Neuron (in vitro differentiated cells): ENCODE data around the gene FREY1.

Experiments used
- H2AFZ ChIP-seq: one replicate; pipeline ENCODE4 v1.6.1; 2013; ENCODE audit warnings: low read depth, mild to moderate bottlenecking, inconsistent platforms, low read length, moderate library complexity
- H3K27me3 ChIP-seq: one replicate; pipeline ENCODE4 v1.6.1; 2013; ENCODE audit warnings: low read length; ENCODE audit not compliant: insufficient read depth
- H3K36me3 ChIP-seq: one replicate; pipeline ENCODE4 v1.6.1; 2013; ENCODE audit warnings: low read length; ENCODE audit not compliant: insufficient read depth
- H3K4me1 ChIP-seq: one replicate; pipeline ENCODE4 v1.6.1; 2013; ENCODE audit warnings: low read length; ENCODE audit not compliant: insufficient read depth
- H3K4me3 ChIP-seq: 2 replicates; pipeline ENCODE4 v1.5.1; 2013; ENCODE audit warnings: mild to moderate bottlenecking, low read length, moderate library complexity
- H3K9me3 ChIP-seq: one replicate; pipeline ENCODE4 v1.6.1; 2013; ENCODE audit warnings: low read length

The FREY1 gene

DNA sequence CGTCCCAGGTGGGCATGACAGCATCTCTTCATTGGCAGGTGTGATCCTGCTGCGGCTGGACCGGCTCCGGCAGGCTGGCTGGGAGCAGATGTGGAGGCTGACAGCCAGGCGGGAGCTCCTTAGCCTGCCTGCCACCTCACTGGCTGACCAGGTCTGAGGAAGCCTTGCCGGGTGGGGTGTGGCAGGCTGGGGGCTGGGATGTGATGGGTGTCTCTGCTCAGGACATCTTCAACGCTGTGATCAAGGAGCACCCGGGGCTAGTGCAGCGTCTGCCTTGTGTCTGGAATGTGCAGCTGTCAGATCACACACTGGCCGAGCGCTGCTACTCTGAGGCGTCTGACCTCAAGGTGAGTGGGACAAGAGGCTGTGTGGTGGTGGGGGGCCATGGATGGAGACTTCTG, 18.9 kb upstream of the FREY1 start:
- peaks cover 9% of the 10 kb centered on the region for H3K4me1 ChIP-seq
- H3K4me3 ChIP-seq, result no peak overlapping the region
- peaks cover 37% of the 10 kb centered on the region for H3K27me3 ChIP-seq
- no peaks in the 10 kb centered on the region for H3K36me3 ChIP-seq
- H3K9me3 ChIP-seq, result no peaks in the 10 kb centered on the region
- H2AFZ ChIP-seq, result no peak overlapping the region

DNA sequence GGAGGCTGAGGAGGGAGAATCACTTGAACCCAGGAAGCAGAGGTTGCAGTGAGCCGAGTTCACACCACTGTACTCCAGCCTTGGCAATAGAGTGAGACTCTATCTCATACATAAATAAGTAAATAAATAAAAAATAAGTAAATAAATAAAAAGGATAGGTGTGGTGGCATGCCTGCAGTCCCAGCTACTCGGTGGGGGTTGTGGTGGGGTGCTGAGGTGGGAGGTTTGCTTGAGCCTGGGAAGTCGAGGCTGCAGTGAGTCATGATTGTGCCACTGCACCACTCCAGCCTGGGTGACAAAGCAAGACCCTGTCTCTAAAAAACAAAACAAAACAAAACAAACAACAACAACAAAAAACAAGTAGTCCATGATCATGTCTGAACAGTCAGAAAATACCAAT, 18.5 kb upstream of the FREY1 start:
- Histone ChIP-seq H3K9me3 (no peaks in the 10 kb centered on the region), H3K36me3 (no peaks in the 10 kb centered on the region), H3K27me3 (peaks cover 41% of the 10 kb centered on the region), H2AFZ (no peak overlapping the region), H3K4me1 (peaks cover 9% of the 10 kb centered on the region), H3K4me3 (no peak overlapping the region)

DNA sequence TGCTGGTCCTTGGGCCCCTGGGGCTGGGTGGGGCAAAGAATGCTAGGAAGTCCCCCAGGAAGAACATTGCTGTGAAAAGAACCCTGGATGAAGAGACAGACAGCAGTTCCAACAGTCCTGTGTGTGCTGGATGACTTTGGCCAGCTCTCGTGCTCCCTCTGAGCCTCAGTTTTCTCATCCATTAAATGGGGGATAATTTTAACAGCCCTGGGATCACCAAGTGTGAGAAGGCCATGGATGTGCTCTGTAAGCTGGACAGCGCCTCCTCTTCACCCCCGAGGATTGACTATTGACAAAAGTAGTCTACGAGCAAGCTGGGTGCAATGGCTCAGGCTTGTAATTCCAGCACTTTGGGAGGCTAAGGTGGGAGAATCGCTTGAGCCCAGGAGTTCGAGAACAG, 17.9 kb upstream of the FREY1 start:
- H3K4me1 ChIP-seq, result peaks cover 9% of the 10 kb centered on the region
- H3K9me3 ChIP-seq, result no peaks in the 10 kb centered on the region
- H2AFZ ChIP-seq, result no peak overlapping the region
- peaks cover 46% of the 10 kb centered on the region for H3K27me3 ChIP-seq
- no peaks in the 10 kb centered on the region for H3K36me3 ChIP-seq
- no peak overlapping the region for H3K4me3 ChIP-seq

DNA sequence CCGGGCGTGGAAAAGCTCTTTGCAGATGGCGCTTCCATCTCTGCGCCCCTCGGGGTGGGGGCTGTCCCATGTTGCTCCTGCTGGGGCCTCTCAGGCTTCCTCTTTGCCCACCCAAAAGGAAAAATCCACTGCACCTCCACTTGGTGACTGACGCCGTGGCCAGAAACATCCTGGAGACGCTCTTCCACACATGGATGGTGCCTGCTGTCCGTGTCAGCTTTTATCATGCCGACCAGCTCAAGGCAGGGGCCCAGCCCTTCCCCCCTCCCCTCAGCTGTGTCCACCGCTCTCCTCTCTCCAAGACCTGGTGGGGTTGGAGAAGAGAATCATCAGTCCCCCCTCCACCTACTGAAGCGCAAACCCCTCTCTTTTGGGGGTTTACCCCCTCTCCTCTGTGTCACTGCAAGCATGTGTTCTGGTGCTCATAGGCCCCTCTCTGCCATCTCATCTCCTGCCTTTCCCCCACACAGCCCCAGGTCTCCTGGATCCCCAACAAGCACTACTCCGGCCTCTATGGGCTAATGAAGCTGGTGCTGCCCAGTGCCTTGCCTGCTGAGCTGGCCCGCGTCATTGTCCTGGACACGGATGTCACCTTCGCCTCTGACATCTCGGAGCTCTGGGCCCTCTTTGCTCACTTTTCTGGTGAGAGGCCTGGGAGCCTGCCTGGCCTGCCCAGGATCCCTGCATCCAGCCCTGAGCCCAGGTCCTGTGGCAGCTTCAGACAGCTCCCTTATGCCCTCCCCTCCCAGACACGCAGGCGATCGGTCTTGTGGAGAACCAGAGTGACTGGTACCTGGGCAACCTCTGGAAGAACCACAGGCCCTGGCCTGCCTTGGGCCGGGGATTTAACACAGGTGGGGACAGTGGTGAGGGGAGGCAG, 17.2 kb upstream of the FREY1 start:
- Histone ChIP-seq H2AFZ (no peak overlapping the region), H3K4me1 (peaks cover 9% of the 10 kb centered on the region), H3K4me3 (no peak overlapping the region), H3K27me3 (peaks cover 46% of the 10 kb centered on the region), H3K36me3 (no peaks in the 10 kb centered on the region), H3K9me3 (no peaks in the 10 kb centered on the region)

DNA sequence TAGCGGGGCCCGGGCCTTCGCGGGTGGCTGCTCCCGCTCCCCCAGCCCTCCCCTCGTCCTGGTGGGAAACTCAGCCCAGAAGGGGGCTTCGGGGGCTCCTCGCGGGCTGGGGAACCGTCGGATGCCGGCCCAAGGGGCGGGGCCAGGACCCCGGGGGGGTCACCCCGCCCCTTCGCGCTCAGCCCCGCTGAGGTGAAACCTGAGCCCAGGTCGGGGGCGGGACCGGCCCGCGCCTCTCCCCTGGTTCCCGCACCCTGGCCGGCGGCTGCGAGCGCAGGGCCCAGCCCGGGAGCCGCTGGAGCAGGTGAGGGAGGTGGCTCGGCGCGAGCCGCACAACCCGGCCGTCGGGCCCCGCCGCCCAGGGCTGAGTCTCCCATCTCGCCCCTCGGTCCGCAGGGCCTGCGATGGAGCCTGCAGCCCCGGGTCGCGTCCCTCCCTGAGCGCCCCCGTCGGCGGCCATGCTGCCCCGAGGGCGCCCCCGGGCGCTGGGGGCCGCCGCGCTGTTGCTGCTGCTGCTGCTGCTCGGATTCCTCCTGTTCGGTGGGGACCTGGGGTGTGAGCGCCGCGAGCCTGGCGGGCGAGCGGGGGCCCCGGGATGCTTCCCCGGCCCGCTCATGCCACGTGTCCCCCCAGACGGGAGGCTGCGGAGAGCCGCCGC, 15.5 kb upstream of the FREY1 start, which contains the start of gene LARGE2:
Gene LARGE2, plus strand, starts transcription at position 232 of the 658 bp plus-strand sequence. Its CDS starts 227 bp downstream, at position 459.
- Histone ChIP-seq H3K4me3 (no peak within 1 kb of the TSS), H2AFZ (peak within 1 kb of the TSS; percentile 10), H3K9me3 (no peaks in the 10 kb centered on the region), H3K27me3 (peaks cover 46% of the 10 kb centered on the region), H3K4me1 (peaks cover 12% of the 10 kb centered on the region), H3K36me3 (no peaks in the 10 kb centered on the region)

DNA sequence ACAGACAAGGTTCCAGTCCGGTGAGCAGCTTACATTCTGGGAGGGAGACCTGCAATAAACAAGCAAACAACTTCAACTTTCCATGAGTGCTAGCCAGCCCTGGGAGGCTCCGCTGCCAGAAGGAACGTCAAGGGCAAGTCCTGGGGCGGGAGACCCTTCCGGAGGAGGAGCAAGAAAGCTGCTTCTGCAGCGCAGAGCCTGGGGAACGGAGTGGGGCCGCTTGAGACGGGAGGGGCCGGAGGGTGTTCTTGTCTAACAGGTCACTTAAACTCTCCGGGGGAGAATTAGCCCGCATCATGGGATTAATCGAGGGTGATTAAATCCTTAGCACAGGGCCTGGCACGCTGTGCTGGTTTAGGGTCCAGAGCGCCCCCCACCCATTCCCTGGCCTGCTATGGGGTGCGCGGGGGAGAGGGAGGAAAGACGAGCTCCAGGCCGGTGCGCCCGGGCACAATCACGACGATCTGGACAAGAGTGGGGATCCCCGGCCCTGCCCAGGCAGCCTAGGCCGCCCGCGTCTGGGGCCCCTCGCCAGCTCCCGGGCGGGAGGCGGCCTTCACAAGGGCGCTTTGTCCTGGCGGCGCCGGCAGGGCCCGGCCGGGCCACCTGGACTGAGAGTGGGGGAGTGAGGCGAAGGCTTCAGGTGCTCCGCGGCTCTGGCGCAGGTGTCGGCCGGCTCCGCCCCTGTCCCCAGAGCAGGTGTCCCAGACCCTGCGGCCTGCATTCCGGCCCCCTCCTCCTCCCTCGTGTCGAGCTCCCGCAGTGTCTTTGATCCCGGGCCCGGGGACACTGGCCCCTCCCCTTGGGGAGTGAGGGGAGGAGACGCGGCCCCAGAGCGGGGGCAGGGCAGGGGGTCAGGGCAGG, 14.7 kb upstream of the FREY1 start:
- Histone ChIP-seq H3K4me3 (no peak overlapping the region), H3K4me1 (peaks cover 18% of the 10 kb centered on the region), H2AFZ (no peak overlapping the region), H3K36me3 (no peaks in the 10 kb centered on the region), H3K27me3 (peaks cover 46% of the 10 kb centered on the region), H3K9me3 (no peaks in the 10 kb centered on the region)

DNA sequence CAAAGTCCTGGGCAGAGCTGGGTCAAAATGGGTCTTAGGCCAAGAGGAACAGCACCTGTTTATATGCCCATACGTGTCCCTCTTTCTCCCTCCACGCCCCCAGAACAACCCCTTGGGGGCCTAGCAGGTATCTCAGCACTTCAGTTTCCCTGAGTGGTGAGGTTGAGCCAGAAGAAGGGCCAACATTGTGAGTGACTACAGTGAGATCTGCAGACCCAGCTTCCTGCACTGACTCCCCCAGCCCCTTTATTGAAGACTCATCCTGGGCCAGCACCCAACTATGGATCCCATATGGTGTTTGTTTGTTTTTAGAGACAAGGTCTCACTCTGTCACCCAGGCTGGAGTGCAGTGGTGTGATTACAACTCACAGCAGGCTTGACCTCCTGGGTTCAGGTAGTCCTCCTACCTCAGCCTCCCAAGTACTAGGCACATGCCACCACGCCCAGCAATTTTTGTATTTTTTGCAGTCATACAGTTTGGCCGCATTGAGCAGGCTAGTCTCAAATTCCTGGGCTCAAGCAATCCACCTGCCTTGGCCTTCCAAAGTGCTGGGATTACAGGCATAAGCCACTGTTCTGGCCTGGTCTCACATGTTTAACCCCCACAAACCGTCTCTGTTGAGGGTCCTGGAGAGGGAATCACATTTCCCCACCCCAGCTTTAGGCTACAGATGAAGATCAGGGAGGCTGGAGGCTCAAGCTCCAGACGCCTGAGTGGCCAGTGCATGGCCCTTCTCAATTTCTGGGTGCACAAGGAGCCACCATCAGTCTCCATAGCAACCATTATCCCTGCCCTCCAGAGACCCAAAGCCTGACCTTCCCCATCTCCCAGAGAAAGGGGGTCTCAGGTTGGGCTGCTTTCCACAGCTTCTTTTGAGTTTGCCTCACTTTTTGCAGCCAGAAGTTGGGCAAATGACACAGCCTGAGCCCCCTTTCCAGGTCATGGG, 13.7 kb upstream of the FREY1 start:
- Histone ChIP-seq H3K27me3 (peaks cover 46% of the 10 kb centered on the region), H3K4me3 (no peak overlapping the region), H3K4me1 (peaks cover 19% of the 10 kb centered on the region), H3K9me3 (no peaks in the 10 kb centered on the region), H2AFZ (no peak overlapping the region), H3K36me3 (peaks cover 3% of the 10 kb centered on the region)

DNA sequence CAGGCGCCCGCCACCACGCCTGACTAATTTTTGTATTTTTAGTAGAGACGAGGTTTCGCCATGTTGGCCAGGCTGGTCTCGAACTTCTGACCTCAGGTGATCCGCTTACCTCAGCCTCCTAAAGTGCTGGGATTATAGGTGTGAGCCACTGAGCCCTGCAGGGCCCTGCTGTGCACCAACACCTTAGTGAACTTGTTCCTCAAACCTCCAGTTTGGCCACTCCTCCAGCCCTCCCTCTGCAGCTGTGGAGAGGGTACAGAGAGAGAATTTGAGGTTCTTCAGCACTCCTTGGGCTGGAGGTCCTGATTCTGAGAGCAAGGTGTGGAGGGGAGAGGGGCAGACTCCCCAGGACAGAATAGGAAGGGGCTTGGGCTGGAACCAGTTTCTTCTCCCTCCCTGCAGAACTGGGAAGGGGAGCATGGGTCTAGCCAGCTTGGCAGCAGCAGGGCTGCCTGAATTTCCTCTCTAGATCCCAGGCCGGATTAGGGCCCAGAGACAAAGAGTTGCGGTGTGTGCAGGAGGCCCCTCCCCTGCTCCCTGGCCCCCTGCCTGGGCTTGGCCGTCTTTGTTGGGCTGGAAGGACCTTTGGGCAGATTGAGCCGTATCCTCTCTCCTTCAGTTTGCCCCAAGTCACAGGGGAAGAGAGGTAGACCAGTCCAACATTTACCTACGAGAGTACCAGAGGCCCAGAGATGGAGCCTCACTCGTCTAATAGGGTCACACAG, 12.9 kb upstream of the FREY1 start:
- Histone ChIP-seq H2AFZ (no peak overlapping the region), H3K36me3 (peaks cover 7% of the 10 kb centered on the region), H3K9me3 (no peaks in the 10 kb centered on the region), H3K4me3 (no peak overlapping the region), H3K27me3 (peaks cover 44% of the 10 kb centered on the region), H3K4me1 (peaks cover 19% of the 10 kb centered on the region)

DNA sequence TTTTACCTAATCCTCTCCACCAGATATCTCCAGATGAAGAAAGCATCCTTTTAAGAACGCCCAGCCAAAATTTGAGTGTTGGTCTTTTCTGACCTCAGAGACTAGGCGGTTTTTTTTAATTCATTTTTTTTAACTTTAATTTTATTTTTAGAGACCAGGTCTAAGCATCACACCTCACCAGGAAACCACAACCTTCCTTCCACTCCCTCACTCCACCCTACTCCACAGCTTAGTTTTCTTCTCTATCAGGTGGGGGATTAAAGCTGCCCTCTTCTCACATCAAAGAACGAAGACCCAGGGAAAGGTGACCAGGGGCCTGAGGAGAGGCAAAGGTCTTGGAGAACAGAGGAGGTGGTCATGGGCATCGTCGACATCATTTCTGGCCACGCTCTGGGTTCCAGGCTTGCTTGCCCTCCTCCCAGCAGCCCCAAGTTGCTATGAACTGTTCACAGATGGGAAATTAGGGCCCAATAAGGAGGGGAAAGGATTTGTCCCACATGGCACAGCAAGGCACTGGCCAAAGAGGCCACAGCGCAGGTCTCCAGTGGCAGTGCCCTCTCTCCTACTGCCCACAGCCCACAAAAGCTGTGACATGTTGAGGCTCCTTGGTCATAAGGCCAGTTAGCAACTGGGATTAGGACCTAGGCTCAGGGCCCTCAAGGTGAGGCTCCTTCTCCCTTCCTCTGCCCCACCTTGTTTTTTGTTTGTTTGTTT, 12.0 kb upstream of the FREY1 start:
- H3K4me1 ChIP-seq, result peaks cover 19% of the 10 kb centered on the region
- no peaks in the 10 kb centered on the region for H3K9me3 ChIP-seq
- H3K36me3 ChIP-seq, result peaks cover 15% of the 10 kb centered on the region
- peak overlapping the region; percentile 99 for H3K4me3 ChIP-seq
- H3K27me3 ChIP-seq, result peaks cover 36% of the 10 kb centered on the region
- no peak overlapping the region for H2AFZ ChIP-seq

DNA sequence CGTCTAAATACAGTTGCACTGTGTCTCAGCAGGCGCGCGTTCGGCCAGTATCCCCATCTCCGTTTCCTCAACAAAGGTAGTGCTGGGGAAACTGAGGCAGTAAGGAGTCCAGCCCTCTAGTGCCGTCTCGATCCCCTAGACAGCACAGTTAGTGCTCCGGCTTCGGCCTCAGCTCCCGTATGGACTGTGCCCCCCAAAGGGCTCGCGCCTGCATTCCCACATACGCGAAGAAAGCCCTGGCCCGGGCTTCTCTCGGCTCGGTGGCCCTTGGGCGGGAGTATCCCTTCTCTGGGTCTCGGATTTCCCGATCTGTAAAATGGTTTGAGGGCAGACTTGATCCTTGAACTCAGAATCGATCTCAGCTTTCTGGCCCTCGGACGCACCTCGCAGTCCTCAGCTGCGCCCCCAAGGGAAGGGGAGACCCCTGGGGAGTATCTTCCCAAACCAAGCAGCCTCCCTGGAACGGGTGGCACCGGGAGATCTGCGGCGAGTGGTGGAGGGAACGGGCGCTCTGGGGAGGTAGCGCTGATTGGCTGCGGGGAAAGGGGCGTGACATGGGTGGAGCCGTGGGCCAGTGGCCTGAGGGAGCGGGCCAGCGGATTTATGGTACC, 11.4 kb upstream of the FREY1 start:
- no peaks in the 10 kb centered on the region for H3K9me3 ChIP-seq
- H3K4me1 ChIP-seq, result peaks cover 19% of the 10 kb centered on the region
- peak overlapping the region; percentile 80 for H2AFZ ChIP-seq
- H3K36me3 ChIP-seq, result peaks cover 21% of the 10 kb centered on the region
- H3K27me3 ChIP-seq, result peaks cover 32% of the 10 kb centered on the region
- peak overlapping the region; percentile 99 for H3K4me3 ChIP-seq
